K562 (cell line): ENCODE measurements around the gene PIGC. TPM values are rescaled to one million over a fixed set of nuclear protein-coding genes. Genes with fewer than 3 reads are reported as not detected.

ENCODE experiments used
- ARID1B ChIP-seq: fragments of 450-650 bp; IDR thresholded peaks from 2 replicates; pipeline ENCODE4 v1.6.1; 2016; ENCODE audit warnings: antibody characterized with exemption, mild to moderate bottlenecking, inconsistent platforms
- L3MBTL2 ChIP-seq: fragments of 450-650 bp; IDR thresholded peaks from 2 replicates; pipeline ENCODE4 v1.6.1; 2016; ENCODE audit warnings: mild to moderate bottlenecking, moderate library complexity
- NEUROD1 ChIP-seq: fragments of 150-350 bp; IDR thresholded peaks from 2 replicates; pipeline ENCODE4 v1.6.1; 2014; ENCODE audit warnings: borderline replicate concordance, low read length, low read depth; ENCODE audit not compliant: partially characterized antibody
- RREB1 ChIP-seq: fragments of 250-450 bp; sonication (Bioruptor Pico); IDR thresholded peaks from 2 replicates; pipeline ENCODE4 v1.4.0; 2020
- SMARCB1 ChIP-seq: IDR thresholded peaks from 2 replicates; pipeline ENCODE4 v1.6.1; 2011; ENCODE audit warnings: improper control_type of control experiment, low read depth; ENCODE audit not compliant: insufficient read length
- ZNF282 ChIP-seq: sonication (generic); formaldehyde crosslinking; IDR thresholded peaks from 2 replicates; pipeline ENCODE4 v1.8.1; 2023; ENCODE audit warnings: missing genetic modification reagents
- ZNF77 ChIP-seq: fragments of 250-450 bp; sonication (Bioruptor Pico); IDR thresholded peaks from 2 replicates; pipeline ENCODE4 v1.5.0; 2020
- polyA plus RNA-seq, 8 experiments: library from polyadenylated mRNA; depleted of rRNA in 4 of 8; stranded (reverse) in 5 of 8; unstranded in 3 of 8; fragments of >200 nt; fragmentation: Nextera tagmentation in 2 of 8; fragmentation: Illumina TruSeq in 1 of 8; extraction: Ambion mirVana in 2 of 8; extraction: Trizol in 1 of 8; gene quantifications; 2 replicates each; pipeline versions ENCODE4 v1.2.1 to v1.2.3, GENCODE V29; 2011 to 2014; ENCODE audit warnings: inconsistent platforms in 1 of 8, missing spikeins in 1 of 8
- total RNA-seq, 7 experiments: library from RNA; depleted of rRNA in 6 of 7; stranded (reverse); fragments of >200 nt in 6 of 7; fragmentation: Illumina TruSeq in 2 of 7; extraction: Trizol in 2 of 7; gene quantifications; 2 replicates each; pipeline versions ENCODE4 v1.2.1 to v1.2.3, GENCODE V29; 2011 to 2021; ENCODE audit warnings: low replicate concordance in 1 of 7

Gene PIGC
- total and polyA plus RNA-seq, 9 of the 15 experiments (the other 6 are each of a cell fraction or from before 2014, with no cell fraction given), result 30.5 to 97.9 (median 54.7) TPM

DNA sequence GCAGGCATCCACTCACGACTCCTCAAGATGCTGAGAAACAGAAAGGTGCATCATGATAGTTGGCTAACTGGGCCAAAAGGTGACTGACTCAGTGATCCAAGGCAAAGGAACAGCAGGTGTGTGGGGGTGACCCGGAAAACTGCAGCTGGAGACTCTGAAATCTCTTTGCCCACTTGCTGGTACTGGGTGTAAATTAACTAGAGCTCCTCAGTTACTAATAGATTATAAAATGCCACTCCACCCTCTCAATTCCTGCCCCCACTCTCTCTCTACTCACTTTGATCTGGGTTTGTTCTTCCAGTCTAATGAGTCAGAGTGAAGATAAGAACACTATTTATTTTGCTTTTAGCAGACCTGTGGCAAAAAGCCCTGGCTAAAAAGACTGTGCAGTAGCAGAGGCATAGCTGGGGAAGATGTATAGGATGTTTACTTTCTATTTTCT lies 7.2 kb upstream of the PIGC start (continued):
- TF ChIP-seq RREB1 (CRISPR knock-in tag), result no peak
- TF ChIP-seq NEUROD1, result peak; percentile 14
- TF ChIP-seq SMARCB1, result no peak
- TF ChIP-seq L3MBTL2, result 0 out of 2 replicates have a peak, but pooled peaks have one; percentile 2
- peak; percentile 67 for TF ChIP-seq ARID1B
- no peak for TF ChIP-seq ZNF282
- TF ChIP-seq ZNF77, result no peak
